Measurements from ENCODE around the gene CDC26.
"Not testable (repeated sequence)": the region's sequence is repeated elsewhere in the genome, so short reads cannot be mapped to it uniquely, and the experiment has no call there.

CDC26 gene

GRCh38 chr9:113299800-113300292 lies 24.5 kb upstream of the CDC26 start:
- ATAC-seq (no peak), DNase-seq (ENCODE audit: low spot score in 2 of 2) (no peak)
- no peak overlapping the region for H3K4me3 Mint-ChIP-seq
- H3K4me1 Mint-ChIP-seq: no peaks in the 10 kb centered on the region
- no peaks in the 10 kb centered on the region for H3K9me3 Mint-ChIP-seq
- H3K27ac Mint-ChIP-seq: no peak overlapping the region
- H3K36me3 Mint-ChIP-seq: no peaks in the 10 kb centered on the region

- DNase-seq (ENCODE audit: low spot score in 2 of 2) (no peak), ATAC-seq (no peak)
- H3K36me3 Mint-ChIP-seq: no peaks in the 10 kb centered on the region
- H3K4me3 Mint-ChIP-seq: no peak overlapping the region
- H3K27ac Mint-ChIP-seq: no peak overlapping the region
- H3K9me3 Mint-ChIP-seq: no peaks in the 10 kb centered on the region
- H3K4me1 Mint-ChIP-seq: no peaks in the 10 kb centered on the region
Observed at GRCh38 chr9:113298924-113299770, 23.8 kb upstream of the CDC26 start.

- Mint-ChIP-seq H3K4me3 (no peak overlapping the region), H3K9me3 (no peaks in the 10 kb centered on the region), H3K4me1 (no peaks in the 10 kb centered on the region), H3K36me3 (no peaks in the 10 kb centered on the region), H3K27ac (no peak overlapping the region)
- DNase-seq (ENCODE audit: low spot score in 2 of 2): no peak
- no peak for ATAC-seq
Observed at GRCh38 chr9:113298311-113298710, 22.9 kb upstream of the CDC26 start.

GRCh38 chr9:113296796-113297558 lies 21.6 kb upstream of the CDC26 start:
- Mint-ChIP-seq H3K9me3 (no peaks in the 10 kb centered on the region), H3K27ac (no peak overlapping the region), H3K4me3 (no peak overlapping the region), H3K36me3 (no peaks in the 10 kb centered on the region), H3K4me1 (no peaks in the 10 kb centered on the region)
- ATAC-seq (no peak), DNase-seq (ENCODE audit: low spot score in 2 of 2) (no peak)

- not testable (repeated sequence) for DNase-seq (ENCODE audit: low spot score in 2 of 2); H3K4me1 Mint-ChIP-seq; H3K36me3 Mint-ChIP-seq; H3K27ac Mint-ChIP-seq; H3K9me3 Mint-ChIP-seq; H3K4me3 Mint-ChIP-seq; ATAC-seq
Observed at GRCh38 chr9:113296247-113296646, 20.9 kb upstream of the CDC26 start.

- Mint-ChIP-seq H3K4me1 (no peaks in the 10 kb centered on the region), H3K9me3 (no peaks in the 10 kb centered on the region), H3K36me3 (no peaks in the 10 kb centered on the region), H3K27ac (peak overlapping the region; percentile 52), H3K4me3 (no peak overlapping the region)
- DNase-seq (ENCODE audit: low spot score in 2 of 2) (no peak), ATAC-seq (peak; percentile 56)
Observed at GRCh38 chr9:113293285-113293878, 18.0 kb upstream of the CDC26 start.

- Mint-ChIP-seq H3K36me3 (no peaks in the 10 kb centered on the region), H3K4me3 (no peak overlapping the region), H3K9me3 (no peaks in the 10 kb centered on the region), H3K27ac (no peak overlapping the region), H3K4me1 (no peaks in the 10 kb centered on the region)
- ATAC-seq (no peak), DNase-seq (ENCODE audit: low spot score in 2 of 2) (no peak)
Observed at GRCh38 chr9:113290052-113290607, 14.8 kb upstream of the CDC26 start.

GRCh38 chr9:113289091-113289490 lies 13.7 kb upstream of the CDC26 start:
- ATAC-seq (no peak), DNase-seq (ENCODE audit: low spot score in 2 of 2) (no peak)
- no peak overlapping the region for H3K27ac Mint-ChIP-seq
- H3K4me1 Mint-ChIP-seq: no peaks in the 10 kb centered on the region
- no peaks in the 10 kb centered on the region for H3K36me3 Mint-ChIP-seq
- no peak overlapping the region for H3K4me3 Mint-ChIP-seq
- H3K9me3 Mint-ChIP-seq: no peaks in the 10 kb centered on the region

- Mint-ChIP-seq H3K36me3 (no peaks in the 10 kb centered on the region), H3K4me3 (no peak overlapping the region), H3K9me3 (no peaks in the 10 kb centered on the region), H3K4me1 (peaks cover 27% of the 10 kb centered on the region), H3K27ac (peak overlapping the region; percentile 56)
- DNase-seq (ENCODE audit: low spot score in 2 of 2) (no peak), ATAC-seq (no peak)
Observed at GRCh38 chr9:113281356-113281755, 6.0 kb upstream of the CDC26 start.

- Mint-ChIP-seq H3K27ac (no peak overlapping the region), H3K4me1 (peaks cover 33% of the 10 kb centered on the region), H3K36me3 (no peaks in the 10 kb centered on the region), H3K4me3 (no peak overlapping the region), H3K9me3 (no peaks in the 10 kb centered on the region)
- no peak for ATAC-seq
- DNase-seq (ENCODE audit: low spot score in 2 of 2): no peak
Observed at GRCh38 chr9:113278840-113279239, 3.5 kb upstream of the CDC26 start.

- DNase-seq (ENCODE audit: low spot score in 2 of 2): no peak
- Mint-ChIP-seq H3K27ac (no peak overlapping the region), H3K36me3 (peaks cover 40% of the 10 kb centered on the region), H3K9me3 (no peaks in the 10 kb centered on the region), H3K4me1 (peaks cover 22% of the 10 kb centered on the region), H3K4me3 (no peak overlapping the region)
- peak; percentile 20 for ATAC-seq
Observed at GRCh38 chr9:113274474-113275156, 757 bp downstream of the CDC26 start.

- peak overlapping the region; percentile 21 for H3K27ac Mint-ChIP-seq
- H3K36me3 Mint-ChIP-seq: peaks cover 87% of the 10 kb centered on the region
- no peaks in the 10 kb centered on the region for H3K9me3 Mint-ChIP-seq
- no peak for ATAC-seq
- no peak overlapping the region for H3K4me3 Mint-ChIP-seq
- no peak for DNase-seq (ENCODE audit: low spot score in 2 of 2)
- H3K4me1 Mint-ChIP-seq: peaks cover 18% of the 10 kb centered on the region
Observed at GRCh38 chr9:113269871-113270270, 5.5 kb downstream of the CDC26 start.

GRCh38 chr9:113269355-113269754 lies 6.0 kb downstream of the CDC26 start:
- Mint-ChIP-seq H3K36me3 (peaks cover 92% of the 10 kb centered on the region), H3K4me1 (peaks cover 16% of the 10 kb centered on the region), H3K27ac (peak overlapping the region; percentile 21), H3K9me3 (no peaks in the 10 kb centered on the region), H3K4me3 (no peak overlapping the region)
- ATAC-seq (peak; percentile 87), DNase-seq (ENCODE audit: low spot score in 2 of 2) (no peak)

GRCh38 chr9:113267911-113268566 lies 7.3 kb downstream of the CDC26 start:
- Mint-ChIP-seq H3K4me3 (no peak overlapping the region), H3K36me3 (peaks cover 89% of the 10 kb centered on the region), H3K9me3 (no peaks in the 10 kb centered on the region), H3K4me1 (peaks cover 12% of the 10 kb centered on the region), H3K27ac (peak overlapping the region; percentile 69)
- no peak for DNase-seq (ENCODE audit: low spot score in 2 of 2)
- ATAC-seq: no peak

All from stimulated activated effector memory CD8-positive, alpha-beta T cell treated with anti-CD3 and anti-CD28 coated beads, Interleukin-12 subunit alpha, Interleukin-12 subunit beta, amount 100 ng/mL, for 72 hours (primary cell).